SK-N-SH (cell line): ENCODE measurements around the gene F8. TPM values are rescaled to one million over a fixed set of nuclear protein-coding genes. Genes with fewer than 3 reads are reported as not detected.
"Not testable (repeated sequence)": the region's sequence is repeated elsewhere in the genome, so short reads cannot be mapped to it uniquely, and the experiment has no call there.

ENCODE experiments used
- CTCF ChIA-PET: fragments of 300-600, 350-600 bp; formaldehyde crosslinking; extraction: SDS; loops from one replicate; lab custom pipeline; 2021; lab: Yijun Ruan, JAX
- POLR2A ChIA-PET: fragments of 350-600 bp; sonication (Branson Sonifier 250); formaldehyde crosslinking; extraction: SDS; loops from one replicate; lab custom pipeline; 2020; ENCODE audit warnings: antibody characterized with exemption, inconsistent platforms; lab: Yijun Ruan, JAX
- DNase-seq: peaks from one replicate; pipeline ENCODE4 v3.0.0; 2012
- H2AFZ ChIP-seq: fragments of 200-600 bp; sonication (generic); 2 replicates; pipeline ENCODE4 v1.8.1; 2016; ENCODE audit warnings: antibody characterized with exemption, mild to moderate bottlenecking, low read depth
- H3F3A ChIP-seq: fragments of 200-600 bp; sonication (generic); replicated peaks from 2 replicates; pipeline ENCODE3; 2016; ENCODE audit warnings: antibody characterized with exemption, mild to moderate bottlenecking; ENCODE audit not compliant: insufficient read depth
- H3K27ac ChIP-seq, 2 experiments: fragments of 200-500 bp in 1 of 2; fragments of 200-600 bp in 1 of 2; sonication (Bioruptor generic) in 1 of 2; sonication (generic), shearing (Covaris generic) in 1 of 2; 2 replicates each; pipeline versions ENCODE4 v1.5.1 to v1.6.1; 2014 to 2016; ENCODE audit warnings: low read depth in 2 of 2, inconsistent platforms in 1 of 2, low read length in 1 of 2, mild to moderate bottlenecking in 1 of 2, mixed read lengths in 1 of 2
- H3K27me3 ChIP-seq: fragments of 200-600 bp; sonication (generic), shearing (Covaris generic); 2 replicates; pipeline ENCODE4 v1.6.1; 2016; ENCODE audit warnings: mixed run types; ENCODE audit not compliant: insufficient read depth
- H3K36me3 ChIP-seq, 2 experiments: fragments of 200-500 bp in 1 of 2; fragments of 200-600 bp in 1 of 2; sonication (Bioruptor generic) in 1 of 2; sonication (generic) in 1 of 2; replicated peaks in 1 of 2; 2 replicates each; pipeline versions ENCODE3 to v1.5.1; 2014 to 2016; ENCODE audit warnings: low read length in 1 of 2, mild to moderate bottlenecking in 1 of 2; ENCODE audit not compliant: insufficient read depth in 2 of 2, control insufficient read depth in 1 of 2
- H3K4me1 ChIP-seq, 2 experiments: fragments of 200-500 bp in 1 of 2; fragments of 200-600 bp in 1 of 2; sonication (Bioruptor generic) in 1 of 2; sonication (generic), shearing (Covaris generic) in 1 of 2; 2 replicates each; pipeline versions ENCODE4 v1.5.1 to v1.6.1; 2014 to 2016; ENCODE audit warnings: low read depth in 1 of 2, low read length in 1 of 2, mixed run types in 1 of 2; ENCODE audit not compliant: insufficient read depth in 2 of 2, control insufficient read depth in 1 of 2
- H3K4me2 ChIP-seq: fragments of 200-600 bp; sonication (generic), shearing (Covaris generic); 2 replicates; pipeline ENCODE4 v1.6.1; 2017; ENCODE audit warnings: mixed run types
- H3K4me3 ChIP-seq, 2 experiments: fragments of 200-500 bp in 1 of 2; fragments of 200-600 bp in 1 of 2; sonication (Bioruptor generic) in 1 of 2; sonication (generic), shearing (Covaris generic) in 1 of 2; 2 replicates each; pipeline versions ENCODE4 v1.5.1 to v1.8.1; 2014 to 2016; ENCODE audit warnings: low read depth in 2 of 2, inconsistent platforms in 1 of 2, low read length in 1 of 2, mild to moderate bottlenecking in 1 of 2, mixed read lengths in 1 of 2, moderate library complexity in 1 of 2
- H3K79me2 ChIP-seq: fragments of 200-600 bp; sonication (generic); 2 replicates; pipeline ENCODE4 v1.8.1; 2017; ENCODE audit warnings: mild to moderate bottlenecking; ENCODE audit not compliant: insufficient read depth
- H3K9ac ChIP-seq: fragments of 200-600 bp; sonication (generic); 2 replicates; pipeline ENCODE4 v1.6.1; 2017; ENCODE audit warnings: mixed run types
- H3K9me2 ChIP-seq: fragments of 200-600 bp; sonication (generic); 2 replicates; pipeline ENCODE4 v1.6.1; 2017; ENCODE audit warnings: mixed run types
- H3K9me3 ChIP-seq: fragments of 200-600 bp; sonication (generic); 2 replicates; pipeline ENCODE4 v1.6.1; 2017; ENCODE audit warnings: mixed run types, mild to moderate bottlenecking, moderate library complexity
- H4K20me1 ChIP-seq: fragments of 200-600 bp; sonication (generic); 2 replicates; pipeline ENCODE4 v1.6.1; 2017; ENCODE audit warnings: mild to moderate bottlenecking, mixed run types; ENCODE audit not compliant: insufficient read depth
- JUND ChIP-seq: IDR thresholded peaks from 2 replicates; pipeline ENCODE4 v1.4.0; 2012
- YY1 ChIP-seq: IDR thresholded peaks from 2 replicates; pipeline ENCODE4 v1.4.0; 2012; ENCODE audit warnings: low read depth, mild to moderate bottlenecking
- WGBS: methylation state at CpG from one replicate; pipeline ENCODE4 v1.1.6; 2017; ENCODE audit warnings: low lambda C conversion rate; 5-methylcytosine and 5-hydroxymethylcytosine counted together
- polyA plus RNA-seq, 3 experiments: library from polyadenylated mRNA; depleted of rRNA; stranded (reverse); fragments of >200 nt; gene quantifications; 2 replicates each; pipeline ENCODE4 v1.2.3, GENCODE V29; 2012
- TF ChIP-seq, protein P1 (sequence below): IDR thresholded peaks from 2 replicates; pipeline ENCODE4 v1.6.1; 2012; ENCODE audit warnings: mild to moderate bottlenecking, low read depth, low read length, moderate library complexity
- TF ChIP-seq, protein P2 (sequence below): IDR thresholded peaks from 2 replicates; pipeline ENCODE4; 2012

Gene F8
- polyA plus RNA-seq, 1 of the 3 experiments (the other 2 are of a cell fraction): 2.5 TPM

DNA sequence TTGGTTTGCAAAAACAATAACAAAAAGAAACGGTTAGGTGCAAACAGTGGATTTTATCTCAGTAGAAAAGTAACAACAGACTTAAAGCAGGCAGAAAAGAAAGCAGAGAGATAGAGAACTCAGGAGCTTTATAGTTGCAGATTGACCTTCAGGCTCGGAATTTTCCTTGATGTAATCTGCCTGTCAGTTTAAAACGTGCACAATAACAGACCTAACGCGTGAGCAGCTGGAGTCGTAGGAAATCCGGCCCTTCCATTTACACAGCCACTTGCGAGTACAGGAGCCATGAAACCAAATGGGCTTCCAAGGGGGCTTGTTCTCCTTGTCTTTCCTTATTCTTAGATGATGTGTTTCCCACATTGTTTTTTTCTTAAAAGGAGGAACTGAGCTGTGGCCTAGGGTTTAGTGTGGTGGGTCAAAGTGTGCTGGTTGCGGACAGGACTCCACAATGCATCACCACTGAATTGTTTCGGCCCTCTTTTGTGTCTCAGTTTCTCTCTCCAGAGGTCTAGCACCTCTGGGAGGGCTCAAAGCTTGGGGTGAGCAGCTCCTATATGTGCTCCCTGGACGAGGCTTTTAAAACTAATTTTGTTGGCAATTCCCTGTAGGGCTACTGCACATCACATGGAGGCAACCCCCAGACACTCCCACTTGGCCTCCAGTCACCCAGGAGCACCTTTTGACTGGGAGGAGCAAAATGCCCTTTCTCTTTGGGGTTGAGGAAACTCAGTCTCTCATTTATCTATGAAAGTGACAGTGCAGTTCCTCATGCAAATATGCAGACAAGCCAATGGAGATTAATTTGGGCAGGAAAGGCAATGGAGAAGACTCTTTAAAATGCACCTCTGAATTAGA is 203.4 kb downstream of the F8 start (continued):
- TF ChIP-seq, protein P1, sequence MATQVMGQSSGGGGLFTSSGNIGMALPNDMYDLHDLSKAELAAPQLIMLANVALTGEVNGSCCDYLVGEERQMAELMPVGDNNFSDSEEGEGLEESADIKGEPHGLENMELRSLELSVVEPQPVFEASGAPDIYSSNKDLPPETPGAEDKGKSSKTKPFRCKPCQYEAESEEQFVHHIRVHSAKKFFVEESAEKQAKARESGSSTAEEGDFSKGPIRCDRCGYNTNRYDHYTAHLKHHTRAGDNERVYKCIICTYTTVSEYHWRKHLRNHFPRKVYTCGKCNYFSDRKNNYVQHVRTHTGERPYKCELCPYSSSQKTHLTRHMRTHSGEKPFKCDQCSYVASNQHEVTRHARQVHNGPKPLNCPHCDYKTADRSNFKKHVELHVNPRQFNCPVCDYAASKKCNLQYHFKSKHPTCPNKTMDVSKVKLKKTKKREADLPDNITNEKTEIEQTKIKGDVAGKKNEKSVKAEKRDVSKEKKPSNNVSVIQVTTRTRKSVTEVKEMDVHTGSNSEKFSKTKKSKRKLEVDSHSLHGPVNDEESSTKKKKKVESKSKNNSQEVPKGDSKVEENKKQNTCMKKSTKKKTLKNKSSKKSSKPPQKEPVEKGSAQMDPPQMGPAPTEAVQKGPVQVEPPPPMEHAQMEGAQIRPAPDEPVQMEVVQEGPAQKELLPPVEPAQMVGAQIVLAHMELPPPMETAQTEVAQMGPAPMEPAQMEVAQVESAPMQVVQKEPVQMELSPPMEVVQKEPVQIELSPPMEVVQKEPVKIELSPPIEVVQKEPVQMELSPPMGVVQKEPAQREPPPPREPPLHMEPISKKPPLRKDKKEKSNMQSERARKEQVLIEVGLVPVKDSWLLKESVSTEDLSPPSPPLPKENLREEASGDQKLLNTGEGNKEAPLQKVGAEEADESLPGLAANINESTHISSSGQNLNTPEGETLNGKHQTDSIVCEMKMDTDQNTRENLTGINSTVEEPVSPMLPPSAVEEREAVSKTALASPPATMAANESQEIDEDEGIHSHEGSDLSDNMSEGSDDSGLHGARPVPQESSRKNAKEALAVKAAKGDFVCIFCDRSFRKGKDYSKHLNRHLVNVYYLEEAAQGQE: no peak
- TF ChIP-seq JUND (no peak), YY1 (no peak)
- TF ChIP-seq, protein P2, sequence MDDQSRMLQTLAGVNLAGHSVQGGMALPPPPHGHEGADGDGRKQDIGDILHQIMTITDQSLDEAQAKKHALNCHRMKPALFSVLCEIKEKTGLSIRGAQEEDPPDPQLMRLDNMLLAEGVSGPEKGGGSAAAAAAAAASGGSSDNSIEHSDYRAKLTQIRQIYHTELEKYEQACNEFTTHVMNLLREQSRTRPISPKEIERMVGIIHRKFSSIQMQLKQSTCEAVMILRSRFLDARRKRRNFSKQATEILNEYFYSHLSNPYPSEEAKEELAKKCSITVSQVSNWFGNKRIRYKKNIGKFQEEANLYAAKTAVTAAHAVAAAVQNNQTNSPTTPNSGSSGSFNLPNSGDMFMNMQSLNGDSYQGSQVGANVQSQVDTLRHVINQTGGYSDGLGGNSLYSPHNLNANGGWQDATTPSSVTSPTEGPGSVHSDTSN: no peak

DNA sequence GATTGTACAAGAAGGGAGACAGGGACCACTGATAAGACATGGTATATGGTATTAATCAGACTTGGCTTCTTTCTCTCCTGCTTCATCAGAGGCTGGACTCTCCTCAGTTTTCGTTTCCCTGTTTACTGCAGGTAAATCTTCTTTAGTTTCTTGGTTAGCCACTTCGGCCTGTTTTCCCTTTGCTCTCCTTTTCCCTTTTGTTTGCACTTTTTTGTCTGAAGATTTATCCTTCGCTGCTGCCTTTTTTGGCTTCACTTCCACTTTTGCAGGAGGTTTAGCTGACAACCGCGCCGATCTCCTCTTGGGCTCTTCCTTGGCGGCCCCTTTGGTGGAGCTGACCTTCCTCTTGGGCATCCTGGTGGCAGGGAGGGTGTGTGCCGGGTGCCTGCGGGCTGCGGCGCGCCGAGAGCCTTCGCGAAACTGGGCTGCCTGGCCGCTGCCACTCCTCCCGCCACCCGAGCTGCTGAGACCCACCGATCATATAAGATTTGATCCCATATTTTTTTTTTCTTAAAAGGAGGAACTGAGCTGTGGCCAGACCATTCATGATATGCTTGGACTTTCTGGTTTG is 205.4 kb downstream of the F8 start:
- CTCF ChIA-PET, H3K27ac ChIP-seq, H3K79me2 ChIP-seq, DNase-seq, POLR2A ChIA-PET, H3K4me2 ChIP-seq, H3K9ac ChIP-seq, H3K36me3 ChIP-seq, H3K9me3 ChIP-seq, H3K27me3 ChIP-seq, H4K20me1 ChIP-seq, H3K4me3 ChIP-seq, H3K4me1 ChIP-seq, H2AFZ ChIP-seq, H3F3A ChIP-seq, H3K9me2 ChIP-seq: not testable (repeated sequence)
- 49% methylated on average over 19 of the region's 19 CpGs for WGBS

DNA sequence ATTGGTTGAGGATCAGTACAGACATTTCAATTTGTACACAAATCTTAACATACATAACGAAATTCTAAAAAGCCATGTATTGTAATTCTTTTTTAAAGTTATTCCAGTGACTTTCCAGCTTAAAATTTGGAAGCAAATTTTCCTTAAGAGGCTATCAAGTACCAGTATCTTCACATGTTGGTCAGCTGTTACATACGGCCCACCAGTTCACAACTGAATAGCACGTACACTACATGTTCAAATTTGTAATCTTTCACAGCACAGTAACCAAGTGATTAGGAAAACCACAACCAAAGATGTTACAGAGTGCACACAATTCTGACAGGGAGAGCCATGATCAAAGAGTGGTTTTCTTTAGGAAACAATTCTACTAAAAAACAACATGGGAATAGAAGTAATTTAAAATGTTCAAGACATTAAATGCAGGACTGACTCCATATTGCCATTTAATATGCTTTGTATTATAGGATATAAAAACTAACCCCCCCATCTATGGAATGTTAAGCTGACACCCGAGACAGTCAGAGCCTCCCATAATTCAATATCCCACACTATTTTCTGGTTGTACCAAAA is 206.1 kb downstream of the F8 start:
- H3K4me2 ChIP-seq, H4K20me1 ChIP-seq, H3F3A ChIP-seq, H3K4me3 ChIP-seq, H3K27me3 ChIP-seq, H3K4me1 ChIP-seq, H3K9me3 ChIP-seq, H3K79me2 ChIP-seq, CTCF ChIA-PET, POLR2A ChIA-PET, H3K27ac ChIP-seq, DNase-seq, H3K9ac ChIP-seq, H2AFZ ChIP-seq, H3K36me3 ChIP-seq, H3K9me2 ChIP-seq: not testable (repeated sequence)
- 24% methylated on average over 4 of the region's 4 CpGs for WGBS
